OCI-LY7 (cell line): Measurements from ENCODE around the gene CDC6. TPM values are rescaled to one million over a fixed set of nuclear protein-coding genes. Genes with fewer than 3 reads are reported as not detected.

Source experiments
- BruUV-seq: library from RNA; stranded (reverse); fragments of 400-500 nt; replicated peaks from 2 replicates; lab custom pipeline; 2021; lab: Mats Ljungman, UMichigan
- CTCF ChIA-PET: fragments of 300-600 bp; sonication (Branson Sonifier 250); formaldehyde crosslinking; loops from one replicate; lab custom pipeline; 2022; ENCODE audit warnings: antibody characterized with exemption; ENCODE audit not compliant: unreplicated experiment; lab: Charles Lee
- POLR2A ChIA-PET: fragments of 300-600 bp; sonication (Branson Sonifier 250); formaldehyde crosslinking; loops from one replicate; lab custom pipeline; 2022; ENCODE audit warnings: antibody characterized with exemption; lab: Charles Lee
- DNase-seq: peaks from one replicate; pipeline ENCODE4 v3.0.0-alpha.2; 2015; ENCODE audit warnings: low spot score
- H2AFZ ChIP-seq: fragments of 200-600 bp; sonication (generic), shearing (Covaris generic); 2 replicates; pipeline ENCODE4 v1.6.1; 2014; ENCODE audit warnings: mild to moderate bottlenecking, antibody characterized with exemption, low read length, moderate library complexity
- H3K27ac ChIP-seq: fragments of 200-600 bp; sonication (generic); 2 replicates; pipeline ENCODE4 v1.5.1; 2014; ENCODE audit warnings: mixed run types, low read depth, mild to moderate bottlenecking, moderate library complexity, low read length, inconsistent platforms; ENCODE audit not compliant: poor library complexity, severe bottlenecking
- H3K36me3 ChIP-seq: fragments of 200-600 bp; sonication (generic); 2 replicates; pipeline ENCODE4 v1.6.1; 2014; ENCODE audit warnings: mild to moderate bottlenecking, antibody characterized with exemption, low read length, moderate library complexity, mixed read lengths; ENCODE audit not compliant: insufficient read depth
- H3K4me1 ChIP-seq: fragments of 200-600 bp; sonication (generic); 2 replicates; pipeline ENCODE4 v1.5.1; 2014; ENCODE audit warnings: mild to moderate bottlenecking, low read length; ENCODE audit not compliant: insufficient read depth, poor library complexity, severe bottlenecking
- H3K4me2 ChIP-seq: fragments of 200-600 bp; sonication (generic); 2 replicates; pipeline ENCODE4 v1.6.1; 2014; ENCODE audit warnings: mild to moderate bottlenecking, low read length
- H3K4me3 ChIP-seq: fragments of 200-600 bp; sonication (generic); 2 replicates; pipeline ENCODE4 v1.5.1; 2014; ENCODE audit warnings: mild to moderate bottlenecking, low read depth, low read length; ENCODE audit not compliant: poor library complexity, severe bottlenecking
- H3K79me2 ChIP-seq: fragments of 200-600 bp; sonication (generic); 2 replicates; pipeline ENCODE4 v1.6.1; 2016; ENCODE audit warnings: low read depth, mild to moderate bottlenecking, low read length, moderate library complexity, mixed read lengths; ENCODE audit not compliant: insufficient read depth
- H3K9me2 ChIP-seq: fragments of 200-600 bp; sonication (generic); 2 replicates; pipeline ENCODE4 v1.6.1; 2016; ENCODE audit warnings: mild to moderate bottlenecking, low read length, mixed read lengths; ENCODE audit not compliant: insufficient read depth
- H3K9me3 ChIP-seq: fragments of 200-600 bp; sonication (generic); 2 replicates; pipeline ENCODE4 v1.6.1; 2014; ENCODE audit warnings: mild to moderate bottlenecking, mixed run types, low read length, mixed read lengths
- H4K20me1 ChIP-seq: fragments of 200-600 bp; sonication (generic); 2 replicates; pipeline ENCODE4 v1.6.1; 2014; ENCODE audit warnings: mild to moderate bottlenecking, antibody characterized with exemption, low read length, moderate library complexity, mixed read lengths; ENCODE audit not compliant: insufficient read depth
- EZH2phosphoT487 ChIP-seq: fragments of 200-600 bp; sonication (generic); IDR thresholded peaks from 2 replicates; pipeline ENCODE4 v1.6.1; 2018; ENCODE audit warnings: low read depth, borderline replicate concordance, mild to moderate bottlenecking, mixed run types, antibody characterized with exemption, low read length, moderate library complexity, mixed read lengths
- intact Hi-C: fragments of 100-400 bp; cut with micrococcal nuclease; formaldehyde crosslinking; loops from one replicate; pipeline ENCODE4 v1.10.0; 2022; ENCODE audit not compliant: unreplicated experiment
- total RNA-seq, 2 experiments: library from RNA; depleted of rRNA in 1 of 2; stranded (reverse); fragments of >200 nt in 1 of 2; shearing (Covaris generic) in 1 of 2; gene quantifications; 2 replicates each; pipeline ENCODE4 v1.2.3, GENCODE V29; 2014 to 2022
- TF ChIP-seq, protein P1 (sequence below): fragments of 200-600 bp; sonication (generic); conservative IDR thresholded peaks from 2 replicates; pipeline ENCODE4 v1.5.1; 2014; ENCODE audit warnings: mild to moderate bottlenecking, antibody characterized with exemption, low read length, moderate library complexity, mixed read lengths

Gene CDC6
- total RNA-seq, 2 experiments from 2014 or later: 75.2 to 132 TPM

DNA sequence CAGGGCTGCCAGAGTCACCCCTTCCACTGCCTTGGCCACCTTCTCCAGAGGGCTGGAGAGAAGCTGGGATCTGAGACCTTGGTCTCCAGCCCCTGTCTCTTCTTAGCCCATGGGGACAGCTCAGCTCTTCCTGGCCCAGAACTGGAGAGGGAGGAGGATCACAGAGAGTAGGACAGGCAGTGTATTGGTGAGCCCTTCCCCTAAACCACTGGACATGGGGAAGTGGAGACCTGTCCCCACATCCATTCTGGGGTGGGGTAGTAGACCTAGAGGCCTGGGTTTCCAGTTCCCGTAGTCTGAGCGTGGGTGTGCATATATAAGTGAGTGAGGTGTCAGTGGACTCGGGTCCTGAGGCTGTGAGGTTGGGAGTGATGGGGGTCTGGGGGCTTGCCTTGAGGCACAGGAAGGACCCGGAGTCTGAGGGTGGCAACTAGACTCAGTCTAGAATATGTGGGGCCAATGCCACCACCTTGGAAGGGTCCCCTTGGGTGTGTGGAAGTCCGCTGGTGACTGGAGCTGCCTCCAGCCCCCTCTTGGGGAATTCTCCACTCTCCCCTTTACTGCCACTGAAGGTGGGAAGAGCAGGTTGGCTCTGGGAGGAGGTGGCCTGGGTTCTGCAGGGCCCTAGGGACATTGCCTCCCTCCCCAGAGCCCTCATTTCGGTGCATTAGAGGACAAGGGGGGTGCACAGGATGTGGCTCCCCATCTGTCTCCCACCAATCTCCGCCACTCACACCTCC lies 56.9 kb downstream of the CDC6 start:
- Histone ChIP-seq H3K9me3 (no peaks in the 10 kb centered on the region), H3K36me3 (no peaks in the 10 kb centered on the region), H3K9me2 (no peaks in the 10 kb centered on the region), H3K27ac (no peak overlapping the region), H4K20me1 (no peaks in the 10 kb centered on the region), H2AFZ (no peak overlapping the region), H3K4me3 (no peak overlapping the region), H3K4me1 (peaks cover 46% of the 10 kb centered on the region), H3K4me2 (no peak overlapping the region), H3K79me2 (no peaks in the 10 kb centered on the region)
- DNase-seq: no peak
- no peak for TF ChIP-seq EZH2phosphoT487
- TF ChIP-seq, protein P1, sequence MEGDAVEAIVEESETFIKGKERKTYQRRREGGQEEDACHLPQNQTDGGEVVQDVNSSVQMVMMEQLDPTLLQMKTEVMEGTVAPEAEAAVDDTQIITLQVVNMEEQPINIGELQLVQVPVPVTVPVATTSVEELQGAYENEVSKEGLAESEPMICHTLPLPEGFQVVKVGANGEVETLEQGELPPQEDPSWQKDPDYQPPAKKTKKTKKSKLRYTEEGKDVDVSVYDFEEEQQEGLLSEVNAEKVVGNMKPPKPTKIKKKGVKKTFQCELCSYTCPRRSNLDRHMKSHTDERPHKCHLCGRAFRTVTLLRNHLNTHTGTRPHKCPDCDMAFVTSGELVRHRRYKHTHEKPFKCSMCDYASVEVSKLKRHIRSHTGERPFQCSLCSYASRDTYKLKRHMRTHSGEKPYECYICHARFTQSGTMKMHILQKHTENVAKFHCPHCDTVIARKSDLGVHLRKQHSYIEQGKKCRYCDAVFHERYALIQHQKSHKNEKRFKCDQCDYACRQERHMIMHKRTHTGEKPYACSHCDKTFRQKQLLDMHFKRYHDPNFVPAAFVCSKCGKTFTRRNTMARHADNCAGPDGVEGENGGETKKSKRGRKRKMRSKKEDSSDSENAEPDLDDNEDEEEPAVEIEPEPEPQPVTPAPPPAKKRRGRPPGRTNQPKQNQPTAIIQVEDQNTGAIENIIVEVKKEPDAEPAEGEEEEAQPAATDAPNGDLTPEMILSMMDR: no peak
- BruUV-seq: no TSS peak
- POLR2A ChIA-PET: no interaction called here
- intact Hi-C loops: no loop called here
- CTCF ChIA-PET: no interaction called here

DNA sequence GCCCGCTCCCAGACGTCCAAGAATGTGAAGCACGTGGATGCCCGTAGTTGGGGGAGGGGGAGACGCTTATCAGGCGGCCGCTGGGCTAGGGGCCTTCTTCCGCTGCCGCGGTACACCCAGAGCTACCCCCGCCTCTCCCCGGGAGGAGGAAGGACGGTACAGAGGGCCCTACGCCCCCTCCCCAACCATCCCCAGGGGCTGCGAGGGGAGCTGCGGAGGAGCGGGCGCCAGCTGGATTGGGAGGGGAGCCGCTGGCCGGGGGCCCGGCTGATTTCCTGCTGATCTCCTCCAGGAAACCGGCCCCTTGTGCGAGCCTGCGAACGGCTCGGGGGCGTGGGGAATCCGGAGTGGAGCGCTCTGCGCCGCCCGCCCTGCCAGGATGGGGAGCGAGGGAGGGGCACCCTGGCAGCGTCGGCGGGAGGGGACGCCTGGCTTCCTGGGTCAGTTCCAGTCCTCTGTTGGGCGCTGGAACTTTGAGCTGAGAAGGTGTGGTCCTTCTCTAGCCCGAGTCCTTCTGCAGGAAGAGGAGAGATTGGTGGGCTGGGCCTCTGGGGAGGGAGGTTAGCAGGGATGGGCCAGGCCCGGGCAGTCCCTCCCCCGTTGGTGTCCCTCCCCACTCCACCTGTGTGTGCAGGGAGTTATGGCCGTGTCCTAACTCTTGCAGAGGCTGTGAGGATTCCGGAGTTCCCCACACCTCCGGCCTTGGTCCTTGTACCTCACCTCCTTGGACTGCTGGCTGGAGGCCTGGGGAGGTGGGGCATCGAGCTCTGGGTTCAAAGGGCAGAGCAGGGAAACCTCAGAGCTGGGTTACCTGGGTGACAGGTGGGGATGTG lies 57.7 kb downstream of the CDC6 start:
- H3K4me3 ChIP-seq: no peak overlapping the region
- no peaks in the 10 kb centered on the region for H3K9me3 ChIP-seq
- intact Hi-C loops: no loop called here
- ChIA-PET CTCF (no interaction called here), POLR2A (no interaction called here)
- H3K36me3 ChIP-seq: no peaks in the 10 kb centered on the region
- no TSS peak for BruUV-seq
- H4K20me1 ChIP-seq: no peaks in the 10 kb centered on the region
- DNase-seq: no peak
- H3K9me2 ChIP-seq: no peaks in the 10 kb centered on the region
- peaks cover 42% of the 10 kb centered on the region for H3K4me1 ChIP-seq
- no peak overlapping the region for H3K27ac ChIP-seq
- no peak for TF ChIP-seq EZH2phosphoT487
- TF ChIP-seq, protein P1: no peak
- H3K4me2 ChIP-seq: no peak overlapping the region
- no peak overlapping the region for H2AFZ ChIP-seq
- H3K79me2 ChIP-seq: no peaks in the 10 kb centered on the region
